ENCODE results near the gene PCNX1. TPM values are rescaled to one million over a fixed set of nuclear protein-coding genes. Genes with fewer than 3 reads are reported as not detected.

PCNX1 gene
- total RNA-seq, 1 donor from 2014 or later, result 37.9 TPM

GRCh38 chr14:71003156-71003555 is 95.9 kb downstream of the PCNX1 start:
- Mint-ChIP-seq H3K4me3 (no peak overlapping the region), H3K4me1 (ENCODE audit: unreplicated experiment) (no peaks in the 10 kb centered on the region), H3K27me3 (no peaks in the 10 kb centered on the region), H3K9me3 (no peaks in the 10 kb centered on the region), H3K27ac (no peak overlapping the region), H3K36me3 (peaks cover 11% of the 10 kb centered on the region)
- no peak for DNase-seq (ENCODE audit: extremely low spot score, unreplicated experiment)
- TF ChIP-seq CTCF (conservative IDR thresholded peaks at IDR 0.05), result no peak

GRCh38 chr14:71004481-71004880 is 97.2 kb downstream of the PCNX1 start:
- Mint-ChIP-seq H3K27ac (no peak overlapping the region), H3K27me3 (no peaks in the 10 kb centered on the region), H3K36me3 (peaks cover 11% of the 10 kb centered on the region), H3K4me3 (no peak overlapping the region), H3K9me3 (no peaks in the 10 kb centered on the region), H3K4me1 (ENCODE audit: unreplicated experiment) (no peaks in the 10 kb centered on the region)
- DNase-seq (ENCODE audit: extremely low spot score, unreplicated experiment), result no peak
- TF ChIP-seq CTCF (conservative IDR thresholded peaks at IDR 0.05), result no peak

GRCh38 chr14:71005076-71005475 is 97.8 kb downstream of the PCNX1 start:
- no peak for DNase-seq (ENCODE audit: extremely low spot score, unreplicated experiment)
- TF ChIP-seq CTCF (conservative IDR thresholded peaks at IDR 0.05), result no peak
- Mint-ChIP-seq H3K27ac (no peak overlapping the region), H3K27me3 (no peaks in the 10 kb centered on the region), H3K9me3 (no peaks in the 10 kb centered on the region), H3K4me1 (ENCODE audit: unreplicated experiment) (no peaks in the 10 kb centered on the region), H3K36me3 (peaks cover 11% of the 10 kb centered on the region), H3K4me3 (no peak overlapping the region)

- Mint-ChIP-seq H3K4me1 (ENCODE audit: unreplicated experiment) (no peaks in the 10 kb centered on the region), H3K9me3 (no peaks in the 10 kb centered on the region), H3K36me3 (peaks cover 11% of the 10 kb centered on the region), H3K27me3 (no peaks in the 10 kb centered on the region), H3K27ac (no peak overlapping the region), H3K4me3 (no peak overlapping the region)
- DNase-seq (ENCODE audit: extremely low spot score, unreplicated experiment), result no peak
- no peak for TF ChIP-seq CTCF (conservative IDR thresholded peaks at IDR 0.05)
These were observed 98.9 kb downstream of the PCNX1 start for GRCh38 chr14:71006200-71006563.

- Mint-ChIP-seq H3K9me3 (no peaks in the 10 kb centered on the region), H3K36me3 (peaks cover 14% of the 10 kb centered on the region), H3K27me3 (no peaks in the 10 kb centered on the region), H3K4me1 (ENCODE audit: unreplicated experiment) (no peaks in the 10 kb centered on the region), H3K27ac (no peak overlapping the region), H3K4me3 (no peak overlapping the region)
- TF ChIP-seq CTCF (conservative IDR thresholded peaks at IDR 0.05), result peak; percentile 25
- no peak for DNase-seq (ENCODE audit: extremely low spot score, unreplicated experiment)
These were observed 104.2 kb downstream of the PCNX1 start for GRCh38 chr14:71011479-71011878.

GRCh38 chr14:71012888-71013287 is 105.6 kb downstream of the PCNX1 start:
- no peak for TF ChIP-seq CTCF (conservative IDR thresholded peaks at IDR 0.05)
- no peak overlapping the region for H3K4me3 Mint-ChIP-seq
- no peak for DNase-seq (ENCODE audit: extremely low spot score, unreplicated experiment)
- no peaks in the 10 kb centered on the region for H3K4me1 Mint-ChIP-seq (ENCODE audit: unreplicated experiment)
- no peak overlapping the region for H3K27ac Mint-ChIP-seq
- H3K27me3 Mint-ChIP-seq, result no peaks in the 10 kb centered on the region
- H3K36me3 Mint-ChIP-seq, result peaks cover 23% of the 10 kb centered on the region
- H3K9me3 Mint-ChIP-seq, result no peaks in the 10 kb centered on the region
